ENCODE data around the gene HS1BP3. TPM values are rescaled to one million over a fixed set of nuclear protein-coding genes. Genes with fewer than 3 reads are reported as not detected.

HS1BP3 gene
- total and polyA plus RNA-seq, 2 of the 13 experiments (the other 11 are each of a cell fraction or from before 2014, with no cell fraction given), result 15.2 to 22.0 TPM

- peak; percentile 48; the same call in 1 of the 2 replicates for TF ChIP-seq BHLHE40 (IDR thresholded peaks at IDR 0.05; ENCODE audit: low read length)
- TF ChIP-seq KDM5A (IDR thresholded peaks at IDR 0.05; ENCODE audit: borderline replicate concordance, low read length), result no peak
- no peak for TF ChIP-seq PAWR (CRISPR knock-in tag; IDR thresholded peaks at IDR 0.05; ENCODE audit: borderline replicate concordance)
- TF ChIP-seq TAF15 (IDR thresholded peaks at IDR 0.05; ENCODE audit: low read depth, low read length, poor library complexity, severe bottlenecking), result peak; percentile 93
- TF ChIP-seq MYNN (CRISPR knock-in tag; IDR thresholded peaks at IDR 0.05; ENCODE audit: low read depth), result 0 out of 2 replicates have a peak, but pooled peaks have one; percentile 59
- no peak for TF ChIP-seq MLX (CRISPR knock-in tag; IDR thresholded peaks at IDR 0.05)
- TF ChIP-seq U2AF2 (IDR thresholded peaks at IDR 0.05; ENCODE audit: low read depth, low read length), result no peak
- TF ChIP-seq ZNF382 (CRISPR knock-in tag; IDR thresholded peaks at IDR 0.05; ENCODE audit: borderline replicate concordance), result no peak
- 0 out of 2 replicates have a peak, but pooled peaks have one; percentile 27 for TF ChIP-seq TFDP2 (CRISPR knock-in tag; IDR thresholded peaks at IDR 0.05)
- no peak for TF ChIP-seq KLF13 (CRISPR knock-in tag; IDR thresholded peaks at IDR 0.05)
- peak; percentile 80 for TF ChIP-seq FOXC1 (CRISPR knock-in tag; IDR thresholded peaks at IDR 0.05; ENCODE audit: borderline replicate concordance)
- TF ChIP-seq AGO1 (IDR thresholded peaks at IDR 0.05; ENCODE audit: low read depth, low read length, poor library complexity, severe bottlenecking), result peak; percentile 59
- TF ChIP-seq, protein P1, sequence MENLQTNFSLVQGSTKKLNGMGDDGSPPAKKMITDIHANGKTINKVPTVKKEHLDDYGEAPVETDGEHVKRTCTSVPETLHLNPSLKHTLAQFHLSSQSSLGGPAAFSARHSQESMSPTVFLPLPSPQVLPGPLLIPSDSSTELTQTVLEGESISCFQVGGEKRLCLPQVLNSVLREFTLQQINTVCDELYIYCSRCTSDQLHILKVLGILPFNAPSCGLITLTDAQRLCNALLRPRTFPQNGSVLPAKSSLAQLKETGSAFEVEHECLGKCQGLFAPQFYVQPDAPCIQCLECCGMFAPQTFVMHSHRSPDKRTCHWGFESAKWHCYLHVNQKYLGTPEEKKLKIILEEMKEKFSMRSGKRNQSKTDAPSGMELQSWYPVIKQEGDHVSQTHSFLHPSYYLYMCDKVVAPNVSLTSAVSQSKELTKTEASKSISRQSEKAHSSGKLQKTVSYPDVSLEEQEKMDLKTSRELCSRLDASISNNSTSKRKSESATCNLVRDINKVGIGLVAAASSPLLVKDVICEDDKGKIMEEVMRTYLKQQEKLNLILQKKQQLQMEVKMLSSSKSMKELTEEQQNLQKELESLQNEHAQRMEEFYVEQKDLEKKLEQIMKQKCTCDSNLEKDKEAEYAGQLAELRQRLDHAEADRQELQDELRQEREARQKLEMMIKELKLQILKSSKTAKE (CRISPR knock-in tag; IDR thresholded peaks at IDR 0.05; ENCODE audit: borderline replicate concordance), result no peak
- TF ChIP-seq ZNF552 (CRISPR knock-in tag; IDR thresholded peaks at IDR 0.05; ENCODE audit: borderline replicate concordance), result no peak
- TF ChIP-seq ZFP37 (CRISPR knock-in tag; IDR thresholded peaks at IDR 0.05; ENCODE audit: borderline replicate concordance), result no peak
- no peak for TF ChIP-seq SRF (IDR thresholded peaks at IDR 0.05; ENCODE audit: low read depth, low read length)
- TF ChIP-seq ZNF629 (CRISPR knock-in tag; conservative IDR thresholded peaks at IDR 0.05), result peak; percentile 68
- peak; percentile 93 for TF ChIP-seq IRF2 (CRISPR knock-in tag; IDR thresholded peaks at IDR 0.05)
- TF ChIP-seq EED (CRISPR knock-in tag; IDR thresholded peaks at IDR 0.05), result peak; percentile 48; the same call in 1 of the 2 replicates
- TF ChIP-seq ZXDC (CRISPR knock-in tag; IDR thresholded peaks at IDR 0.05), result 0 out of 2 replicates have a peak, but pooled peaks have one; percentile 79
- TF ChIP-seq RFX5 (IDR thresholded peaks at IDR 0.05; ENCODE audit: low read depth, low read length), result 0 out of 2 replicates have a peak, but pooled peaks have one; percentile 25
These were observed 15.0 kb downstream of the HS1BP3 start (continued) for GRCh38 chr2:20635675-20636584.

All from HepG2 (cell line).